ENCODE results near the gene ABI3. TPM values are rescaled to one million over a fixed set of nuclear protein-coding genes. Genes with fewer than 3 reads are reported as not detected.

Gene ABI3
- total and polyA plus RNA-seq, 9 of the 15 experiments (the other 6 are each of a cell fraction or from before 2014, with no cell fraction given): not detected

- TF ChIP-seq HDAC3 (IDR thresholded peaks at IDR 0.05; ENCODE audit: borderline replicate concordance, partially characterized antibody) (peak; percentile 2), RNF2 (IDR thresholded peaks at IDR 0.05) (peak; percentile 79; the same call in 1 of the 2 replicates), MYNN (IDR thresholded peaks at IDR 0.05) (peak; percentile 16; the same call in 1 of the 2 replicates), MYNN (CRISPR knock-in tag; IDR thresholded peaks at IDR 0.05) (no peak), BCL6 (CRISPR knock-in tag; IDR thresholded peaks at IDR 0.05) (no peak), MEF2D (tag; conservative IDR thresholded peaks at IDR 0.05; ENCODE audit: low read depth) (no peak; the same call in none of the 2 replicates), NCOR1 (IDR thresholded peaks at IDR 0.05) (peak; percentile 49), SMAD4 (CRISPR knock-in tag; conservative IDR thresholded peaks at IDR 0.05) (peak; percentile 75), POLR2AphosphoS2 (IDR thresholded peaks at IDR 0.05; ENCODE audit: low read length) (no peak), PATZ1 (CRISPR knock-in tag; IDR thresholded peaks at IDR 0.05; ENCODE audit: borderline replicate concordance) (no peak), XRCC3 (IDR thresholded peaks at IDR 0.05) (no peak), TCF7L2 (IDR thresholded peaks at IDR 0.05; ENCODE audit: low read depth, low read length) (no peak), NR1H2 (CRISPR knock-in tag; IDR thresholded peaks at IDR 0.05) (peak; percentile 66; the same call in 1 of the 2 replicates), IFI16 (CRISPR knock-in tag; IDR thresholded peaks at IDR 0.05) (no peak), ZNF740 (CRISPR knock-in tag; IDR thresholded peaks at IDR 0.05) (peak; percentile 68), ZNF740 (tag; IDR thresholded peaks at IDR 0.05) (no peak), THRB (CRISPR knock-in tag; conservative IDR thresholded peaks at IDR 0.05) (no peak; the same call in 1 of the 2 replicates), DMBX1 (CRISPR knock-in tag; IDR thresholded peaks at IDR 0.05; ENCODE audit: borderline replicate concordance) (peak; percentile 58; the same call in 1 of the 2 replicates), KAT2B (IDR thresholded peaks at IDR 0.05; ENCODE audit: low read depth, low read length) (no peak), E2F8 (IDR thresholded peaks at IDR 0.05; ENCODE audit: low read depth, partially characterized antibody) (peak; percentile 23), CSDE1 (IDR thresholded peaks at IDR 0.05) (peak in 1 of 2 experiments; percentile 76; a peak in 2 of 4 replicates)
These were observed 18.4 kb upstream of the ABI3 start (continued) for GRCh38 chr17:49191917-49192741.

Data from K562 (cell line).